ENCODE results near the gene HIGD1B. TPM values are rescaled to one million over a fixed set of nuclear protein-coding genes. Genes with fewer than 3 reads are reported as not detected.

The HIGD1B gene
- total RNA-seq, 4 donors from 2014 or later: not detected

GRCh38 chr17:44854192-44854591 is 6.5 kb downstream of the HIGD1B start:
- H3K9me3 ChIP-seq: no peaks in the 10 kb centered on the region
- no peak for DNase-seq
- H3K27ac ChIP-seq: no peak overlapping the region
- no peaks in the 10 kb centered on the region for H3K27me3 ChIP-seq
- peaks cover 0 to 89% (median 0%) of the 10 kb centered on the region in 3 donors for H3K36me3 ChIP-seq
- no peaks in the 10 kb centered on the region for H3K4me1 ChIP-seq
- H3K4me3 ChIP-seq: no peak overlapping the region
- no peak for TF ChIP-seq CTCF (IDR thresholded peaks at IDR 0.05)
- no peak for TF ChIP-seq POLR2A (IDR thresholded peaks at IDR 0.05)

- no peak for DNase-seq
- H3K4me1 ChIP-seq: no peaks in the 10 kb centered on the region
- no peak overlapping the region for H3K27ac ChIP-seq
- H3K4me3 ChIP-seq: no peak overlapping the region
- no peaks in the 10 kb centered on the region for H3K9me3 ChIP-seq
- no peaks in the 10 kb centered on the region for H3K27me3 ChIP-seq
- peaks cover 0 to 96% (median 0%) of the 10 kb centered on the region in 3 donors for H3K36me3 ChIP-seq
- no peak for TF ChIP-seq CTCF (IDR thresholded peaks at IDR 0.05)
- TF ChIP-seq POLR2A (IDR thresholded peaks at IDR 0.05): no peak
Observed at GRCh38 chr17:44859701-44860100, 12.0 kb downstream of the HIGD1B start.

- TF ChIP-seq CTCF (IDR thresholded peaks at IDR 0.05) (no peak), POLR2A (IDR thresholded peaks at IDR 0.05) (no peak)
- Histone ChIP-seq H3K36me3 (peaks cover 0 to 83% (median 0%) of the 10 kb centered on the region in 3 donors), H3K27me3 (no peaks in the 10 kb centered on the region), H3K27ac (no peak overlapping the region), H3K9me3 (no peaks in the 10 kb centered on the region), H3K4me1 (no peaks in the 10 kb centered on the region), H3K4me3 (no peak overlapping the region)
- no peak for DNase-seq
Observed at GRCh38 chr17:44862278-44862914, 14.7 kb downstream of the HIGD1B start.

- Histone ChIP-seq H3K4me3 (no peak overlapping the region), H3K4me1 (no peaks in the 10 kb centered on the region), H3K27ac (no peak overlapping the region), H3K9me3 (no peaks in the 10 kb centered on the region), H3K36me3 (peaks cover 0 to 83% (median 0%) of the 10 kb centered on the region in 3 donors), H3K27me3 (no peaks in the 10 kb centered on the region)
- no peak for DNase-seq
- TF ChIP-seq POLR2A (IDR thresholded peaks at IDR 0.05): no peak
- TF ChIP-seq CTCF (IDR thresholded peaks at IDR 0.05): no peak
Observed at GRCh38 chr17:44863061-44863918, 15.6 kb downstream of the HIGD1B start.

- no peak overlapping the region for H3K4me3 ChIP-seq
- no peaks in the 10 kb centered on the region for H3K27me3 ChIP-seq
- H3K36me3 ChIP-seq: peaks cover 0 to 83% (median 0%) of the 10 kb centered on the region in 3 donors
- DNase-seq: no peak
- no peaks in the 10 kb centered on the region for H3K9me3 ChIP-seq
- TF ChIP-seq POLR2A (IDR thresholded peaks at IDR 0.05) (no peak), CTCF (IDR thresholded peaks at IDR 0.05) (no peak)
- no peaks in the 10 kb centered on the region for H3K4me1 ChIP-seq
- H3K27ac ChIP-seq: no peak overlapping the region
Observed at GRCh38 chr17:44864831-44865230, 17.1 kb downstream of the HIGD1B start.

Measured in Peyer's patch (tissue), 4 donors.